ENCODE data around the gene NCEH1. TPM values are rescaled to one million over a fixed set of nuclear protein-coding genes. Genes with fewer than 3 reads are reported as not detected.

NCEH1 gene
- total and polyA plus RNA-seq, 2 of the 13 experiments (the other 11 are each of a cell fraction or from before 2014, with no cell fraction given) = 12.9 to 21.4 TPM

- TF ChIP-seq KDM5B (CRISPR knock-in tag; IDR thresholded peaks at IDR 0.05; ENCODE audit: borderline replicate concordance) (no peak), ZFYVE20 (CRISPR knock-in tag; IDR thresholded peaks at IDR 0.05; ENCODE audit: borderline replicate concordance, low read depth) (no peak), NCOA1 (CRISPR knock-in tag; IDR thresholded peaks at IDR 0.05) (no peak), CBX1 (IDR thresholded peaks at IDR 0.05; ENCODE audit: low read depth) (no peak), TEAD3 (CRISPR knock-in tag; optimal IDR thresholded peaks at IDR 0.05; ENCODE audit: borderline replicate concordance) (peak; percentile 85), BRD4 (CRISPR knock-in tag; IDR thresholded peaks at IDR 0.05) (no peak), SMARCC2 (IDR thresholded peaks at IDR 0.05) (no peak), HNF1B (CRISPR knock-in tag; IDR thresholded peaks at IDR 0.05) (peak; percentile 78), ZNF775 (CRISPR knock-in tag; IDR thresholded peaks at IDR 0.05; ENCODE audit: borderline replicate concordance) (no peak), SNRNP70 (IDR thresholded peaks at IDR 0.05; ENCODE audit: low read depth, low read length) (no peak), NFRKB (IDR thresholded peaks at IDR 0.05) (no peak), ASH2L (IDR thresholded peaks at IDR 0.05; ENCODE audit: insufficient read length, low read depth, low read length) (peak; percentile 80), ZNF570 (CRISPR knock-in tag; IDR thresholded peaks at IDR 0.05; ENCODE audit: borderline replicate concordance) (0 out of 2 replicates have a peak, but pooled peaks have one; percentile 73), ZNF674 (CRISPR knock-in tag; IDR thresholded peaks at IDR 0.05; ENCODE audit: low read depth) (no peak), ETV6 (CRISPR knock-in tag; conservative IDR thresholded peaks at IDR 0.05) (no peak), ZNF562 (CRISPR knock-in tag; IDR thresholded peaks at IDR 0.05; ENCODE audit: borderline replicate concordance) (no peak), PATZ1 (CRISPR knock-in tag; IDR thresholded peaks at IDR 0.05) (no peak), NFE2L1 (CRISPR knock-in tag; IDR thresholded peaks at IDR 0.05; ENCODE audit: borderline replicate concordance) (no peak), ZFAT (CRISPR knock-in tag; conservative IDR thresholded peaks at IDR 0.05) (no peak)
- TF ChIP-seq, protein P1, sequence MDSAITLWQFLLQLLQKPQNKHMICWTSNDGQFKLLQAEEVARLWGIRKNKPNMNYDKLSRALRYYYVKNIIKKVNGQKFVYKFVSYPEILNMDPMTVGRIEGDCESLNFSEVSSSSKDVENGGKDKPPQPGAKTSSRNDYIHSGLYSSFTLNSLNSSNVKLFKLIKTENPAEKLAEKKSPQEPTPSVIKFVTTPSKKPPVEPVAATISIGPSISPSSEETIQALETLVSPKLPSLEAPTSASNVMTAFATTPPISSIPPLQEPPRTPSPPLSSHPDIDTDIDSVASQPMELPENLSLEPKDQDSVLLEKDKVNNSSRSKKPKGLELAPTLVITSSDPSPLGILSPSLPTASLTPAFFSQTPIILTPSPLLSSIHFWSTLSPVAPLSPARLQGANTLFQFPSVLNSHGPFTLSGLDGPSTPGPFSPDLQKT (CRISPR knock-in tag; IDR thresholded peaks at IDR 0.05; ENCODE audit: borderline replicate concordance) = no peak
- TF ChIP-seq, protein P2, sequence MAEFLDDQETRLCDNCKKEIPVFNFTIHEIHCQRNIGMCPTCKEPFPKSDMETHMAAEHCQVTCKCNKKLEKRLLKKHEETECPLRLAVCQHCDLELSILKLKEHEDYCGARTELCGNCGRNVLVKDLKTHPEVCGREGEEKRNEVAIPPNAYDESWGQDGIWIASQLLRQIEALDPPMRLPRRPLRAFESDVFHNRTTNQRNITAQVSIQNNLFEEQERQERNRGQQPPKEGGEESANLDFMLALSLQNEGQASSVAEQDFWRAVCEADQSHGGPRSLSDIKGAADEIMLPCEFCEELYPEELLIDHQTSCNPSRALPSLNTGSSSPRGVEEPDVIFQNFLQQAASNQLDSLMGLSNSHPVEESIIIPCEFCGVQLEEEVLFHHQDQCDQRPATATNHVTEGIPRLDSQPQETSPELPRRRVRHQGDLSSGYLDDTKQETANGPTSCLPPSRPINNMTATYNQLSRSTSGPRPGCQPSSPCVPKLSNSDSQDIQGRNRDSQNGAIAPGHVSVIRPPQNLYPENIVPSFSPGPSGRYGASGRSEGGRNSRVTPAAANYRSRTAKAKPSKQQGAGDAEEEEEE (CRISPR knock-in tag; IDR thresholded peaks at IDR 0.05; ENCODE audit: borderline replicate concordance) = no peak
Observed at GRCh38 chr3:172601066-172601832, 109.6 kb downstream of the NCEH1 start (continued).
